H1 (cell line): ENCODE results near the gene CNTN3.

Experiments used
- EP300 ChIP-seq, 2 experiments: IDR thresholded peaks; 1 replicate in 1 of 2; 2 replicates in 1 of 2; pipeline ENCODE4 v1.6.1; 2011 to 2012; ENCODE audit warnings: low read depth in 2 of 2, low read length in 2 of 2, mild to moderate bottlenecking in 2 of 2, borderline replicate concordance in 1 of 2, inconsistent platforms in 1 of 2, moderate library complexity in 1 of 2
- TF ChIP-seq, protein P1 (sequence below): IDR thresholded peaks from 2 replicates; pipeline ENCODE4 v1.6.1; 2011; ENCODE audit warnings: low read depth, mild to moderate bottlenecking, low read length; ENCODE audit not compliant: insufficient read depth

- TF ChIP-seq EP300 (IDR thresholded peaks at IDR 0.05; ENCODE audit: borderline replicate concordance in 1 of 2, low read depth in 2 of 2, low read length in 2 of 2) = no peak
- TF ChIP-seq, protein P1, sequence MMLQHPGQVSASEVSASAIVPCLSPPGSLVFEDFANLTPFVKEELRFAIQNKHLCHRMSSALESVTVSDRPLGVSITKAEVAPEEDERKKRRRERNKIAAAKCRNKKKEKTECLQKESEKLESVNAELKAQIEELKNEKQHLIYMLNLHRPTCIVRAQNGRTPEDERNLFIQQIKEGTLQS = no peak
Measured at GRCh38 chr3:74613060-74613459, 1.4 kb downstream of the CNTN3 start.
